ENCODE data around the gene BPHL. TPM values are rescaled to one million over a fixed set of nuclear protein-coding genes. Genes with fewer than 3 reads are reported as not detected.
A peak's percentile ranks its signal among the peaks of the same experiment; 100 is the strongest.
"Not testable (repeated sequence)": the region's sequence is repeated elsewhere in the genome, so short reads cannot be mapped to it uniquely, and the experiment has no call there.

The BPHL gene
- total RNA-seq, 6 experiments from 2014 or later, result 30.4 to 142 (median 68.6) TPM

GRCh38 chr6:3163248-3163594 is 44.7 kb downstream of the BPHL start:
- peak overlapping the region; percentile 56 to 59 (median 59) for H3K4me3 ChIP-seq
- ATAC-seq (peak in 2 of 4 donors; percentile 8 to 31), DNase-seq (no peak)
- H3K9me3 ChIP-seq, result no peaks in the 10 kb centered on the region
- no peaks in the 10 kb centered on the region for H3K36me3 ChIP-seq
- H3K27ac ChIP-seq, result peak overlapping the region in 1 of 3 donors; percentile 66
- intact Hi-C loops (cut with DNase I), result no loop called here
- no peaks in the 10 kb centered on the region for H3K4me1 ChIP-seq
- TF ChIP-seq POLR2A (IDR thresholded peaks at IDR 0.05) (no peak), CTCF (IDR thresholded peaks at IDR 0.05) (no peak)
- WGBS (ENCODE audit: insufficient coverage, low coverage, low lambda C conversion rate, missing lambda C conversion rate), result 17% methylated on average over 9 of the region's 13 CpGs
- H3K27me3 ChIP-seq, result no peaks in the 10 kb centered on the region

GRCh38 chr6:3164388-3164787 is 45.9 kb downstream of the BPHL start:
- intact Hi-C loops (cut with DNase I), result no loop called here
- no peaks in the 10 kb centered on the region for H3K4me1 ChIP-seq
- no peak for DNase-seq
- H3K27me3 ChIP-seq, result no peaks in the 10 kb centered on the region
- 96% methylated on average over 5 of the region's 6 CpGs for WGBS (ENCODE audit: insufficient coverage, low coverage, low lambda C conversion rate, missing lambda C conversion rate)
- no peak overlapping the region for H3K27ac ChIP-seq
- no peak for ATAC-seq
- TF ChIP-seq CTCF (IDR thresholded peaks at IDR 0.05), result no peak
- no peaks in the 10 kb centered on the region for H3K9me3 ChIP-seq
- no peak overlapping the region for H3K4me3 ChIP-seq
- H3K36me3 ChIP-seq, result no peaks in the 10 kb centered on the region

GRCh38 chr6:3165631-3166534 is 47.4 kb downstream of the BPHL start:
- H3K27me3 ChIP-seq, result no peaks in the 10 kb centered on the region
- no peak for DNase-seq
- WGBS (ENCODE audit: insufficient coverage, low coverage, low lambda C conversion rate, missing lambda C conversion rate), result 55% methylated on average over 7 of the region's 7 CpGs

DNA sequence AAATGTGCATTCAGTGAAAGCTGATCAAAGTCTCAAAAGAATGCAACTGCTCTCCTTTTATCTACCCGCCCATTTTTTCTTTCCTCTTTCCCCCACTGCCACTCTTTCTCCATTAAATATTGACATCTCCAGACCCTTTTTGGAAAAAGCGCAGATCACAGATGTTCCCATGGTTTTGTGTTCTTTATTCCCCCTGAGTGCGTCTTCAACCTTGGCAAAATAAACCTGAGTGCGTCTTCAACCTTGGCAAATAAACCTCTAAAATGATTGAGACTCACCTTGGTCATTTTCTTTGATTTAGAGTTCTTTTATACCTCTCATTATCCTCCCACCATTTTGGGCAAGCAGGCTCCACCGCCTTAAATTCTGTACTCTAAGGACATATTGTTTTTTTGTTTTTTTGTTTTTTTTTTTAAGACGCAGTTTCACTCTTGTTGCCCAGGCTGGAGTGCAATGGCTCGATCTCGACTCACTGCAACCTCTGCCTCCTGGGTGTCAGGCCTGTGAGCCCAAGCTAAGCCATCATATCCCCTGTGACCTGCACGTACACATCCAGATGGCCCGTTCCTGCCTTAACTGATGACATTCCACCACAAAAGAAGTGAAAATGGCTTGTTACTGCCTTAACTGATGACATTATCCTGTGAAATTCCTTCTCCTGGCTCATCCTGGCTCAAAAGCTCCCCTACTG is 48.2 kb downstream of the BPHL start:
- DNase-seq; H3K36me3 ChIP-seq; ATAC-seq; H3K4me1 ChIP-seq; H3K27me3 ChIP-seq; H3K27ac ChIP-seq; H3K4me3 ChIP-seq; H3K9me3 ChIP-seq; intact Hi-C loops (cut with DNase I): not testable (repeated sequence)
- WGBS (ENCODE audit: insufficient coverage, low coverage, low lambda C conversion rate, missing lambda C conversion rate), result 95% methylated on average over 5 of the region's 10 CpGs

More at GRCh38 chr6:3165631-3166534, 47.4 kb downstream of the BPHL start:
- TF ChIP-seq CTCF (IDR thresholded peaks at IDR 0.05) (no peak), POLR2A (IDR thresholded peaks at IDR 0.05) (no peak)
- H3K4me1 ChIP-seq, result no peaks in the 10 kb centered on the region
- H3K27ac ChIP-seq, result no peak overlapping the region
- H3K9me3 ChIP-seq, result no peaks in the 10 kb centered on the region
- intact Hi-C loops (cut with DNase I), result no loop called here
- H3K36me3 ChIP-seq, result no peaks in the 10 kb centered on the region
- no peak for ATAC-seq
- no peak overlapping the region for H3K4me3 ChIP-seq

DNA sequence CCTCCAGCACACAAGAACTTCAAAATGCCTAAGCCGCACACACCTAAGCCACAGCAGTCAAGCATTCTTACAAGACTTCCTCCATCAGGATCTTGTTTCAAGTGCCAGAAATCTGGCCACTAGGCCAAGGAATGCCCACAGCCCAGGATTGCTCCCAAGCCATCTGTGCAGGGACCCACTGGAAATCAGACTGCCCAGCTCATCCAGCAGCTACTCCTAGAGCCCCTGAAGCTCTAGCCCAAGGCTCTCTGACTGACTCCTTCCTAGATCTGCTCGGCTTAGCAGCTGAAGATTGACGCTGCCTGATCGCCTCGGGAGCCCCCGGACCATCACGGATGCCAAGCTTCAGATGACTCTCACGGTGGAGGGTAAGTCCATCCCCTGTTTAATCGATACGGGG is 49.5 kb downstream of the BPHL start:
- H3K4me1 ChIP-seq; H3K9me3 ChIP-seq; DNase-seq; intact Hi-C loops (cut with DNase I); ATAC-seq; H3K36me3 ChIP-seq; H3K27ac ChIP-seq; H3K27me3 ChIP-seq; H3K4me3 ChIP-seq: not testable (repeated sequence)
- no CpG with 5 or more reads among the region's 10 CpGs for WGBS (ENCODE audit: insufficient coverage, low coverage, low lambda C conversion rate, missing lambda C conversion rate)

DNA sequence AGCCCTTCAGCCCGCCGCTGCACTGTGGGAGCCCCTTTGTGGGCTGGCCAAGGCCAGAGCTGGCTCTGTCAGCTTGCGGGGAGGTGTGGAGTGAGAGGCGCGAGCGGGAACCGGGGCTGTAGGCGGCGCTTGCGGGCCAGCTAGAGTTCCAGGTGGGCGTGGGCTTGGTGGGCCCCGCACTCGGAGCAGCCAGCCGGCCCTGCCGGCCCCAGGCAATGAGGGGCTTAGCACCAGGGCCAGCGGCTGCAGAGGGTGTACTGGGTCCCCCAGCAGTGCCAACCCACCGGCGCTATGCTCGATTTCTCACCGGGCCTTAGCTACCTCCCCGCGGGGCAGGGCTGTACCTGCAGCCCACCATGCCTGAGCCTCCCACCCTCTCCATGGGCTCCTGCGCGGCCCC is 52.2 kb downstream of the BPHL start:
- H3K27me3 ChIP-seq; DNase-seq; intact Hi-C loops (cut with DNase I); H3K4me3 ChIP-seq; H3K36me3 ChIP-seq; H3K9me3 ChIP-seq; ATAC-seq; H3K27ac ChIP-seq; H3K4me1 ChIP-seq: not testable (repeated sequence)
- WGBS (ENCODE audit: insufficient coverage, low coverage, low lambda C conversion rate, missing lambda C conversion rate), result no CpG with 5 or more reads among the region's 24 CpGs

- 80% methylated on average over 10 of the region's 17 CpGs for WGBS (ENCODE audit: insufficient coverage, low coverage, low lambda C conversion rate, missing lambda C conversion rate)
Measured at GRCh38 chr6:3171313-3172175, 53.0 kb downstream of the BPHL start.

DNA sequence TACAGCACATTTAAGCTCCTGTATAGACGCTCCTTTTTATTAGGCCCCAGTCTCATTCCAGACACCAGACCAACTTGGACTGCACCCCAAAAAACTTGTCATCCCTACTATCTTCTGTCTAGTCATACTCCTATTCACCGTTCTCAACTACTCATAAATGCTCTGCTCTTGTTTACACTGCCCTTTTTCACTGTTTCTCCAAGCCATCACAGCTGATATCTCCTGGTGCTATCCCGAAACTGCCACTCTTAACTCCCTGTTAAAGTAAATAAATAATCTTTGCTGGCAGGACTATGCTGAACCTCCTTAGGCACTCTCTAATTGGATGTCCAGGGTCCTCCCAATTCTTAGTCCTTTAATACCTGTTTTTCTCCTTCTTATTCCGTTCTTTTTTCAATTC is 54.3 kb downstream of the BPHL start:
- intact Hi-C loops (cut with DNase I); ATAC-seq: not testable (repeated sequence)
- 74% methylated on average over 4 of the region's 4 CpGs for WGBS (ENCODE audit: insufficient coverage, low coverage, low lambda C conversion rate, missing lambda C conversion rate)

More at GRCh38 chr6:3171313-3172175, 53.0 kb downstream of the BPHL start:
- H3K9me3 ChIP-seq; ATAC-seq; H3K4me1 ChIP-seq; H3K27ac ChIP-seq; intact Hi-C loops (cut with DNase I); H3K27me3 ChIP-seq; H3K36me3 ChIP-seq; H3K4me3 ChIP-seq; DNase-seq: not testable (repeated sequence)

More for the DNA sequence above, 54.3 kb downstream of the BPHL start:
- H3K9me3 ChIP-seq, H3K4me1 ChIP-seq, H3K36me3 ChIP-seq, H3K4me3 ChIP-seq, H3K27me3 ChIP-seq, DNase-seq, H3K27ac ChIP-seq: not testable (repeated sequence)

Data from right lobe of liver (tissue), 6 donors.